GM19099 (cell line): ENCODE data around the gene RPL7A.

ENCODE experiments used
- POLR2A ChIP-seq: IDR thresholded peaks from 3 replicates; pipeline ENCODE4 v1.6.1; 2011; ENCODE audit warnings: low read depth; ENCODE audit not compliant: insufficient read length; ENCODE audit errors: extremely low read depth

RPL7A gene

GRCh38 chr9:133369933-133370332 lies 21.9 kb downstream of the RPL7A start:
- TF ChIP-seq POLR2A = no peak

DNA sequence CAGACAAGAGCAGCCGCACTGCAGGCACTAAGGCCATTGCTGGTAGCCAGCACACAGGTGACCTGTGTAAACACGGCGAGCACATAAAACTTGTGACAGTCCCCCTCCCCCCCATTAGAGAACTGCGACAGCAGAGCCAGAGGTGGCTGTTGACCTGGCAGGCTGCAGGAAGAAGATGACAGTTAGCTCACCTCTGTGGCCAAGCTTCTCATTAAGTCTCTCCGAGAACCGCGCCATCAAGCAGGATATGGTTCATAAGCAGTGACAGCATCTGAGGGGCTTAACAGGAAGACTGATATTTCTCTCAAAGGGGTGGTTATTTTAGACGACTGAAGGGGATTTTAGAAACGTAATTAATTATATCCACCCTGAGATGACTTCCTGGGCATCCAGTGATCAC lies 22.7 kb downstream of the RPL7A start:
- no peak for TF ChIP-seq POLR2A

GRCh38 chr9:133371261-133371711 lies 23.3 kb downstream of the RPL7A start:
- TF ChIP-seq POLR2A = no peak

- no peak for TF ChIP-seq POLR2A
These were observed 24.1 kb downstream of the RPL7A start for GRCh38 chr9:133372144-133372543.

DNA sequence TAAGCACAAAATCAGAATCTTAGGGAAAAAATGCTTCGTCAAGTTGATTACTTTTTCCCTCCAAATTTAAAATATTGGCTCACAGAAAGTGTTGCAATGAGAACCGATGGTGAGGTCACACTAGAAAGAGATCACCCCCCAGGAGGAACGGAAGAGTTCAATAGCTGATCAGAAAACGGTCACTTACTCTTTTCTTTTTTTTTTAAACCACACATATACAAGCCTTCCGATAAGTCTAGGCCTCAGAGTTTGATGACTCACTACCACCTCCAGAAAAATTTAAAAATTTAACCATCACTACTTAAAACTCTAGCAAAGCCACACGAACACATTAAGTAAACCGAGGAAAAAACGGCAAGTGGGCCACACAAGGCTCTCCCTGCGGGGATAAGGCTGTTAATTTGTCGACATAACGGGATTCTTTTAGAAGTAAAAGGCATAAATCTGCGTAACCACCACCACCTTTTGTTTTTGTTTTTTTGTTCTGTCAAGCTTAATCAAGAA lies 26.6 kb downstream of the RPL7A start:
- TF ChIP-seq POLR2A = no peak

GRCh38 chr9:133375116-133375723 lies 27.2 kb downstream of the RPL7A start:
- TF ChIP-seq POLR2A = no peak

GRCh38 chr9:133375724-133376654 lies 28.0 kb downstream of the RPL7A start, which contains the start of the genes STKLD1 and SURF4:
STKLD1 (plus strand) TSS chr9:133376366; CDS start chr9:133376474, 108 bp downstream.
SURF4 (minus strand) TSS chr9:133376060; CDS start chr9:133375969, 91 bp downstream.
- peak; percentile 88 for TF ChIP-seq POLR2A

GRCh38 chr9:133377721-133378216 lies 29.8 kb downstream of the RPL7A start:
- TF ChIP-seq POLR2A = no peak

- TF ChIP-seq POLR2A = no peak
These were observed 30.5 kb downstream of the RPL7A start for GRCh38 chr9:133378408-133378962.

- no peak for TF ChIP-seq POLR2A
These were observed 31.4 kb downstream of the RPL7A start for GRCh38 chr9:133379153-133380086.

- no peak for TF ChIP-seq POLR2A
These were observed 32.7 kb downstream of the RPL7A start for GRCh38 chr9:133380734-133381133.

GRCh38 chr9:133382507-133383141 lies 34.6 kb downstream of the RPL7A start:
- no peak for TF ChIP-seq POLR2A

- TF ChIP-seq POLR2A = no peak
These were observed 35.4 kb downstream of the RPL7A start for GRCh38 chr9:133383438-133383837.

GRCh38 chr9:133384736-133385321 lies 36.8 kb downstream of the RPL7A start:
- TF ChIP-seq POLR2A = no peak

- no peak for TF ChIP-seq POLR2A
These were observed 37.4 kb downstream of the RPL7A start for GRCh38 chr9:133385452-133385851.
